GM19324 (cell line): ENCODE data around the gene SLC37A4.
"Not testable (repeated sequence)": the region's sequence is repeated elsewhere in the genome, so short reads cannot be mapped to it uniquely, and the experiment has no call there.

Experiments used
- ATAC-seq: cut with Tn5 transposase; IDR thresholded peaks from one replicate; pipeline ENCODE4 v1.9.1; 2021; ENCODE audit warnings: mild to moderate bottlenecking, moderate library complexity; ENCODE audit not compliant: unreplicated experiment, low FRiP score

Gene SLC37A4

DNA sequence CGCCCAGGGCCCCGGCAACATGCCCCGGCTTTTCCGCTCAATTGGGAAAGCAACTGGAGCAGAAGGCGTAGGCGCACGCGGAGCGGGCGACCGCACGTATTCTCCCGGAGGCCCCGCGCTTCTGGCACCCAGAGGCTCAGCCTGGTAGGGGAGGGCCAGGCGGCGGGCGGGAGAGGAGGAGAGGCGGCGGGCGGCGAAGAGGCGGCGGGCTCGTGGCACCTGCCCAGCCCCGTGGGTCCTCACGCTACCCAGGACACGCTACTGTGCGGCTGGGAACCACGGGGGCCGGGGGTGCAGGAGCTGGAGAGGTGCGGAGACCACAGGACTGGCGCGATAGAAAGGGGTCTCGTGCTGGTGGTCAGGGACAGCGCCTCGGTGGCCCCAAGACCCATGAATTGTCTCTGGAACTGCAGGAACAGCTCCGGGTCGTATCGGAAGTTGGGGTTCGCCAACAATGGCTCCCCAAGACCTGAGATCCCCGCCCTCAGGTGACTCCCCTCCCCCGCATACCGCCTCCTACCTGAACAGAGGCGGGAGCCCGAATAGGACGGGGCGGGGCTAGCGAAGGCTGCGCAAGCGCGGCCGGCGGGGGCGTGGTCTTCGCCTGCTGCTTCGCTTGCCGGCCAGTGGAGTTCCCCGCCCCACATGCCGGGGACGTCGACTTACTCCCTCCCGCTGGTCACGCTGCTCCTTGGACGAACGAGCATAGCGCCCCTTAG lies at the start of gene SLC37A4:
TSS of gene SLC37A4 (minus strand) at position 549 of the 719 bp plus-strand sequence.
- peak; percentile 86 for ATAC-seq

DNA sequence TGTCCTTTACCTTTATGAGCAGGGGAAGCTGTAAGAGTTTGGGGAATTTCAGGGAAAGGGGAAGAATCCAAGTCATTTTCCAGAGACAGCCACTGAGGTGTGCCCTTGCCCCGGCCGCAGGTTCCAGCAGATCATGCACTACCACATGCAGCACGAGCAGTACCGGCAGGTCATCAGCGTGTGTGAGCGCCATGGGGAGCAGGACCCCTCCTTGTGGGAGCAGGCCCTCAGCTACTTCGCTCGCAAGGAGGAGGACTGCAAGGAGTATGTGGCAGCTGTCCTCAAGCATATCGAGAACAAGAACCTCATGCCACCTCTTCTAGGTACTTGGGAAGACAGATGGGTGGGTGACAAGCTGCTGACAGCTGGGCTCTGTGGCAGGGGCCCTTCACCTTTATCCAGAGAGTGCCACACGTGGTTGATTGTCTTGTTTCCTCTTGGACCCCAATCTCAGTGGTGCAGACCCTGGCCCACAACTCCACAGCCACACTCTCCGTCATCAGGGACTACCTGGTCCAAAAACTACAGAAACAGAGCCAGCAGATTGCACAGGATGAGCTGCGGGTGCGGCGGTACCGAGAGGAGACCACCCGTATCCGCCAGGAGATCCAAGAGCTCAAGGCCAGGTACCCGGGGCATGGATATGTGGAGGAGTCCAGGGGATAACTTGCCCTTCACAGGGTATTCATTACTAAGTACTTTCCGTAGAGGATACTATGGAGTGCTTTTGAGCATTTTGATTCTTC lies 48.2 kb upstream of the SLC37A4 start:
- no peak for ATAC-seq

DNA sequence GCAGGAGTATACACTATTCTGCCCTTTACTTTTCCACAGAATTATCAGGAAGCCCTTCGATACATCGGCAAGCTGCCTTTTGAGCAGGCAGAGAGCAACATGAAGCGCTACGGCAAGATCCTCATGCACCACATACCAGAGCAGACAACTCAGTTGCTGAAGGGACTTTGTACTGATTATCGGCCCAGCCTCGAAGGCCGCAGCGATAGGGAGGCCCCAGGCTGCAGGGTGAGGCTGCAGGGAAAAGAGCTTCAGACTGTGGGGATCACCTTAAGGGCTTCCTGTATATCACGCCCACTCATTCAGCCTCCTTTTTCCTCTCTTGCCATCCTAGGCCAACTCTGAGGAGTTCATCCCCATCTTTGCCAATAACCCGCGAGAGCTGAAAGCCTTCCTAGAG lies 47.2 kb upstream of the SLC37A4 start:
- ATAC-seq = no peak

DNA sequence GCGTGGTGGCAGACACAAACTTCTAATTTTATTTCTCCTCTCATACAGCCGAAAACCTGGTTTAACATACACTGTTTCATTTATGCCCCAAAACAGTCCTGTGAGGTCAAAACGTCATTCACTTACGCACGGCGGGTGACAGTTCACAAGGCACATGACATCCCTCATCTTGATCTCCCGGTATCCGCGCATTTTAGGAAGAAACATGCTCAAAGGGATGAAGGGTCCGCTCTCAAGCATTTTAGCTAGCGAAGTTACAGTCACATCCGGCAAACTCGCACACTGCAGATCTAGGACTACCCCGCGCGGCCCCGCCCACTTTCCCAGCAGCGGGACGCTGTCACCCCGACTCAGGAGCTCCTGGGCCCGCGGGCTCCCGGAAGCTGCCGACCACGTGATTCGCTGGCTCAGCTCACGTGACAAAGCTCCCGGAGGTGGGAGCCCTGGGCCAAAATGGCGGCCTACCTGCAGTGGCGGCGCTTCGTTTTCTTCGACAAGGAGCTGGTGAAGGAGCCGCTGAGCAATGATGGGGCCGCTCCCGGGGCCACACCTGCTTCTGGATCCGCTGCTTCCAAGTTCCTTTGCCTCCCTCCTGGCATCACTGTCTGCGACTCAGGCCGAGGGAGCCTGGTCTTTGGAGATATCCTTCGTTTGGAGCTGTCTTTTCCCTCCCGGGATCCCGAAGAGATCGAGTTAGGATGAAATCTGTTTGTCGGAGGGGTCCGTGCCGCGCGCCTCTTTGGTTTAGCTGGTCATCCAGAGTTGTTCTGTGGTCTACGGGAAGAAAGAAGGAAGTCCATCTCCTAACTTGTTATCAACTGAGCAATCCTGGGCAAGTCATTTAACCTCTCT lies 36.9 kb upstream of the SLC37A4 start, which contains the start of gene VPS11:
TSS of gene VPS11 (plus strand) at position 448 of the 852 bp plus-strand sequence. CDS start at position 454, 6 bp downstream.
- ATAC-seq = peak; percentile 93

DNA sequence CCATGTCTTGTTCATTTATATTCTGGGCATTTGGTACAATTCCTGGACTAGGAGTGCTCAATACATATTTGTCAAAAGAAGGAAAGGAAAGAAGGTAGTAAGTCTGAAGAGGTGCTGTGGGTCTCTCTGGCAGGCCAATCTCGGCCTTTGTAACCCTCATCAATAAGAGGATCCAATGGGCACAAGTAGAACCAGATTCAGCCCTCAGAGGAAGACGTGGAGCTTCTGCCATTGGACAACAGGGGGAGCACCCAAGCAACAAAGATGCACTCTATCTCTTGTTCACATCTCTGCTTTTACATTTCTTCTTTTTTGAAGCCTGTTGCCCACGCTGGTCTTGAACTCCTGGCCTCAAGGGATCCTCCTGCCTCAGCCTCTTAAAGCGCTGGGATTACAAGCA lies 34.7 kb upstream of the SLC37A4 start:
- ATAC-seq = no peak

DNA sequence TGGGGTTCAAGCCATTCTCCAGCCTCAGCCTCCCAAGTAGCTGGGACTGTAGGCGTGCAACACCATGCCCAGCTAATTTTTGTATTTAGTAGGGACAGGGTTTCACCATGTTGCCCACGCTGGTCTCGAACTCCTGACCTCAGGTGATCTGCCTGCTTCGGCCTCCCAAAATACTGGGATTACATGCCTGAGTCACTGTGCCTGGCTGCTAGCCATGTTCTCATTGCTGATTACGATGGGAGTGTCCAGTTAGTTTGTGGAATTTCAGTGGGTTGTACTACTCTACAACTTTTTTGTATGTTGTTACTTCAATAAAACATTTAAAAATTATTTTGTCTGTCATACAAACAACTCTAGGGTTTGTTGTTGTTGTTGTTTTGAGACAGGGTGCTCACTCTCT lies 32.1 kb upstream of the SLC37A4 start:
- ATAC-seq = no peak

DNA sequence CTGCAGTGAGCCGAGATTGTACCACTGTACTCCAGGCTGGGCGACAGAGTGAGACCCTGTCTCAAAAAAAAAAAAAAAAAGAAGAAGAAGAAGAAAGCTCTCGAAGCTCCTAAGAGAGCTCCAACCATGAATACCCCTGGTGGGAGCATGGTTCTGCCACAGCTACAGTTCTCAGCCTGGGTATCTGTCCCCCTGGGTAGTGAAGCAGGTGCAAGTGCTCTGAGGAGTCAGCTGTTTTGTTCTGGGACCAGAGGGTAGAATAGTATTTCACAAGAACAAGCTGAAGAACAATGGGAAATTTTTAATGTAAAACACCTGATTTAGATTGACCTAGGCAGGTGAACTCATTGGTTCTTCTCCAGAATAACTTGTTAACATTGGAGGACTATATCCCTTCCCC lies 30.6 kb upstream of the SLC37A4 start:
- ATAC-seq = no peak

DNA sequence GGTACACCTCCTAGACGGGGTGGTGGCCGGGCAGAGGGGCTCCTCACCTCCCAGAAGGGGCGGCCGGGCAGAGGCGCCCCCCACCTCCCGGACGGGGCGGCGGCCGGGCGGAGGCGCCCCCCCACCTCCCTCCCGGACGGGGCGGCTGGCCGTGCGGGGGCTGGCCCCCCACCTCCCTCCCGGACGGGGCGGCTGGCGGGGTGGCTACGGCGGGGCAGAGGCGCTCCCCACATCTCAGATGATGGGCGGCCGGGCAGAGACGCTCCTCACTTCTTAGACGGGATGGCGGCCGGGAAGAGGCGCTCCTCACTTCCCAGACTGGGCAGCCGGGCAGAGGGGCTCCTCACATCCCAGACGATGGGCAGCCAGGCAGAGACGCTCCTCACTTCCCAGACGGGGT lies 28.5 kb upstream of the SLC37A4 start:
- ATAC-seq = not testable (repeated sequence)

DNA sequence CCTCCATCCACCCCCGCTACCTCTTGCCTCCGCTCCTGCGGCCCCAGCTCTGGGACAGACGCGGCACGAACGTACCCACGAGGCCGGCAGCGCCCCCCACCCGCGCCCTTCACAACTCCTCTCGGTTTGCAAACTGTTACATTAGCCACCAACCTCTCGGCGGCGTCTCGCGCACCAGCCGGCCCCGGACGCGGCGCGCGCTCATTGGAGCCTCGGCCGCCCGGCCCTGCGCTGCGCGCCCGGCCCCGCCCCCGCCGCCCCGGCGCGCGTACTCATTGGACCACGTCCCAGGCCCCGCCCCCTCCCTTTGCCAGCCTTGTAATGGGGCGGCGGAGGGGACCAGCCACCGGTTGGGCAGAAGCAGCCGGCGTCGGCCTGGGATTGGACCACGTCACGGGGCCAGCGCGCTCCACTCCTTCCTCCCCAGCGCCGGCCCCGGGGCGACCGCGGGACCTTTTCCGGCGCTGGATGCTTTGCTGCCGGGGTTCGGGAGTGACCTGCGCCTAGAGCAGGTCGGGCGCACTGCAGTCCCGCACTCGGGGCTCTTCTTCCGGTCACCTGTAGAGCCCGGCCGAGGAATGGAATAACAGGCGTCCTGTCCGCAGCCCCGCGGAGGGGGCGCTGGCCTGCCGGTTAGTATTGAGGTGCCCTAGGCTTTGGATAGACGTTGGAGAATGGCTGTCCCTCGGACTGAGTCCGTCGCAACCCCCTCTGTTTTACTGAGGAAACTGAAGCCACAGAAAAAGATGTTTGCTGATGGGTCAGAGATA lies 26.5 kb upstream of the SLC37A4 start, which contains the start of gene HYOU1:
TSS of gene HYOU1 (minus strand) at position 206 of the 770 bp plus-strand sequence. CDS start 1,045 bp downstream, outside the sequence.
- ATAC-seq = peak; percentile 96

DNA sequence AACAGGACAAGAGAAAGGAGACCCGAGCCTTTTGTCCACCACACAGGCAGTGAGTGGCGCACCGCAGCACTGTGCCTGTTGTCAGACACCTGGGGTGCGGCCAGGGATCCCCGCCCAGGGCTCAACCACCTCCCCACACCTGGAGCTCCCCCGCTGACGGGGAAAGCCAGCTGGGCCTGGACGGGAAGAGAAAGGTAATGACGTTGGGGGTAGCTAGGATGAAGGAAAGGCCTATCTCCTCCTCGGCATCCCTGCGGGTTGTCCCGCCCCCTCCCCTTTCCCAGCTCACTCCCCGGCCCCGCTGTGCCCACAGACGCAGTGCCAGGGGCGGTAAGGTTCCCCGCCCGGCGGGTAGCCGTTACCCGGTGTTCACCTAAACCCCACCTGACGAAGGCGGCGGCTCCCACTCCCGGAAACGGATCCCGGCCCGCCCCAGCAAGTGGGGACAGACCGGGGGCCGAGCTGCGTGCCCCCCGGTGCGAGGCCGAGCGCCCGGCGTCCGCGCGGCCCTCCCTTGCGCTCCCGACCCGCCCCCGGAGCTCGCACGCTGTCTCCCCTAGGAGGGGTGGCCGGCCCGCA lies 25.8 kb upstream of the SLC37A4 start:
- ATAC-seq = peak; percentile 13

DNA sequence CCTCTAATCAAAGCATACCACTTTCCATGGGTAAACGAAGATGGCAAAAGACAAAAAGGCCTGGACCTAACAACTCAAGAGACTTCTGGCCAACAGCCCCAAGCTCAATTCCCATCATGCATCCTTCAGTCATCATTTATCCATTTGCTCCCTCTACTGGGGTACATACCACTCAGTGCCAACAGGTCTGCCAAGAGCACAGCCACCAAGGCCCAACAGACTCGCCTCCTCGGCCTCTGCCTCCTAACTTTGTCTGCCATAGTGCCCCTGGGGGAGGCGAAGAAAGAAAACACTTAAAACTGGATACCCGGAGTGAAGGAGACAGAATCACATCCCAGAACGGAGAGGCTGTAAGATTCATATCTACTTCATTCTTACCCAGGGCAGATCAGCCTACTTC lies 25.2 kb upstream of the SLC37A4 start:
- ATAC-seq = no peak

DNA sequence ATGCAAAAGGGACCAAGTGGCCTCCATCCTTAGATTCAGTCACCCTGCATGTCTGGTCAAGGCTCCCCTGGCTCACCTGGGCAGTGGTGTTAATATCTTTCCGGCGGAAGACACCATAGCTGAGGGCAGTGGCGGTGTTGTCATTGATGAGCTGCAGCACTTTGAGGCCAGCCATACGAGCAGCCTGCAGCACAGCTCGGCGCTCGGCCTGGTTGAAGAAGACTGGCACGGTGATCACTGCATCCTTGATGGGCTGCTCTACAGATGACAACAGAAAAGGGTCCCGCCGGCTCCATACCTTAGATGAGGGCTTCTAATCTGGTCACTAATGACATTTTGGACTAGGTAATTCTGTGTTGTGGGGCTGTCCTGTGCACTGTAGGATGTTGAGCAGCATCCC lies 23.7 kb upstream of the SLC37A4 start:
- no peak for ATAC-seq

DNA sequence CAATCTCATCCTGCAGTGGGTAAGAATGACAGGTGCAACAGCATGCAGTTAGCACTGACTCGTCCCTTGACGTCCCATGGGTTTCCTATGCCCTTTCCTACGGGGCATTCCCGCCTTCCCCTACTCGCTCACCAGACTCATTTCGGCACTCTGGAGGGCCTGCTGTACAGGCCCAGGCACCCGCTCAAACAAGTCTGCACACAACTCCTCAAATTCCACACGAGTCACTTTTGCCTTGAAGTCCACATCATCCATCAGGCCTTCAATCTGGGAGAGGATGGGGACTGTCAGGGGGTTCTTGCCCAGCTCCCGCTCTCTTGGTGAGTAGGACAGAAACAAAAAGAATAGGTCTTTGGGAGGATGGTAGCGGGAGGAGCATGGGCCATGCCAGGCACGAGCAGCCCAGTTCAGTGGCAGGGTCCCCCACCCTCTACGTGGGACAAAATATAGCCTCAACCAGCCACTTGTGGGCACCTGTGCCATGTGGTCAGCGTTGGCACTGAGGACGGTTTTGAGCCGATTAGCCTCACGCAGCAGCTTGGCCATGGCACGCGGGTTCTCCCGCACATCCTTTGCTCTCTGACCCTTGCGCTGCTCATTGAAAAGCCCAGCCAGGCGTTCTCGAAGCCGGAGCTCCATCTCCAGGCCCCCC lies 21.6 kb upstream of the SLC37A4 start:
- ATAC-seq = no peak

DNA sequence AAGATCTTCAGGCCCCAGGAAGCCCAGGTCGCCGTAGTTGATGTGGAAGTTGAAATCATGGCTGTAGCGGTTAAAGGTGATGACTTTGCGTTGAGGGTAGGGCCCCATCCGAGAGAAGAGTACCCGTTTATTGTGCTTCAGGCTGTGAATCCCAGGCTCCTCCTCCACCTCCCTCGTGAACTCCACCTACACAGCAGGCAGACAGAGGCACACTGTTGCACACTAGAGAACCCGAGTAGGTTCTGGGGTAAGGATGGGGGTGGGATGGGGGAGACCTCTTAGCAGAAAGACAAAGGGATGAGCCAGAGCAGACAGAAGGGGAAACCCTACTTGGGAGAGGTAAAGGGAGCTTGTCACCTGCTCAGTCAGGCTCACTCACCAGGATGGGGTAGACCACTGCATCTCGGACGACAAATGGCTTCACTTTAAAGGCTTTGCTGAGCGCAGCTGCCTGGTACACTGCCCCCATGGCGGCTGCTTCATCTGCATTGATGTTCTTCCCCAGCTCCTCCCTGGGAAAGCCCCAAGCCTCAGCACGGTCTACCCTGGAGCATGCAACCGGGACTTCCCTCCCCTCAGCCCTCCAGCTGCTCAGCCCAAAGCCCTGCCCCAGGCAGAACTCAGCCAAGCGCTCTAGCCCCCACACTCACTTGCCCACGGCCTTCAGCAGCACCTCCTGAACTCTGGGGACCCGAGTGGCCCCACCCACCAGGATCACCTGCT lies 20.9 kb upstream of the SLC37A4 start:
- ATAC-seq = no peak

DNA sequence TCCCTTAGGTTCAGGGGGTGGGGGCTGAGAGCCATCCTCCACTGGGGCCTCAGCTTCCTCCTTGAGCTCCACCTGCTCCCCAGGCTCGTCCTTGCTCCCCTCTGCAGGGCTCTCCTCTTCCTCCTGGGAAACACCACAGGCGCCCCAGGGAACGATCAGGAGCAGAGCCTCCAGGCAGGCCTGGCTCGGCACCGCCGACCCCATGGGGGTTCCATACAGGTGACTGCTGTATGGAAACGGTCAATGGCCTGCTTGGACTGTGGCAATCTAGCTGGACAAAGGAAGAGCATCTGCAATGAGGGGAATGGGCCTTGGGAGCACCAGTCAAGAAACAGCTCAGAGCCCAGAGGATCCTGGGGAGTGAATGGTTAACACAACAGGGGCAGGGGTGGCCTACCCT lies 18.4 kb upstream of the SLC37A4 start:
- no peak for ATAC-seq

DNA sequence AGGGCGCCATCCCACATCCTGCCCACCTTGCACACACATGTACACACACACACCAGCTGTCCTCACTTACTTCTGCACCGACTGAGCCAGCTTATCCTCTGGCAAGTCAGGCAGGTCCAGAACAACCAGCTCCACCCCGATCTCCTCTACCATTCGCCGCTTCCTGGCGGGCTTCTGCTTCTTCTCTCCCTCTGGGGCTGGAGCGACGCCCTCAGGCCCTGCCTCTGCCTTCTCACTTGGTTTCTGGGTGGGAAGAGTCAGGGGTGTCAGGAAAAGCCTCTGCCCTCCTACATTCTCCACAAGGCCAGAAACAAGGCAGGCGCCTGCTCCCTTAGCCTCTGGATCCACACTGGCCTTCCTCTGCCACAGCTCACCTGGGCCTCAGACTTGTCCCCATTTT lies 18.0 kb upstream of the SLC37A4 start:
- ATAC-seq = no peak

DNA sequence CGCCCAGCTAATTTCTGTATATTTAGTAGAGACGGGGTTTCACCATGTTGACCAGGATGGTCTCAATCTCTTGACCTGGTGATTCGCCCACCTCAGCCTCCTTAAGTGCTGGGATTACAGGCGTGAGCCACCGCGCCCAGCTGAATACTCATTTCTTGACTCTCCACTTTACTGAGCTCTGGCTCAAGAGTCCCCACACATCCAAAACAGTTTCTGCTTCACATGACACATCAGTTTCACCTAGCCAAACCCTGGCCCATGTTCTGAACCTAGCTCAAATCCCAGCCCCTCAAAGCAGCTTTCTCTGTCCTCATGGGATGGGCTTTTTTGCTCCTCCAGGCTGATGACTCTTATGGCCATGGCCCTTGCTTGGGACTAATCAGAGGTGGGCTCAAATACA lies 16.5 kb upstream of the SLC37A4 start:
- ATAC-seq = no peak

DNA sequence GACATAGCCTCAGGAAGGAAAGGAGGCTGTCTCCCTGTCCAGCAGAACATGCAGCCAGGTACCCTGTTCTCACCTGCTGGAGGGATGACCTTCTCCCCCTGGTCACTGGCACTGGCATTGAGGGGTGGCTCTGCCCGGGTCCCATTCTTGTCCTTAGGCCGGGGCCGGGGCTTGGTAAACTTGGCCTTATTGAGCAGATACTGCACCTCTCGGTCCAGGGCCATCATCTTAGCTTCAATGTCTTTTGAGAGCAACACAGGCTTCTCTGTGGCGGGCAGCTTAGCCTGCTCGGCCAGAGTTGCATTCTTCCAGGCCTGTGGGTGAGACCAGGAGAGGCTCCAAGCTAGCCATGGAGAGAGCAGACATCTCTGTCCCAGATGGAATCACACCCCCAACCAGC lies 15.8 kb upstream of the SLC37A4 start:
- no peak for ATAC-seq

DNA sequence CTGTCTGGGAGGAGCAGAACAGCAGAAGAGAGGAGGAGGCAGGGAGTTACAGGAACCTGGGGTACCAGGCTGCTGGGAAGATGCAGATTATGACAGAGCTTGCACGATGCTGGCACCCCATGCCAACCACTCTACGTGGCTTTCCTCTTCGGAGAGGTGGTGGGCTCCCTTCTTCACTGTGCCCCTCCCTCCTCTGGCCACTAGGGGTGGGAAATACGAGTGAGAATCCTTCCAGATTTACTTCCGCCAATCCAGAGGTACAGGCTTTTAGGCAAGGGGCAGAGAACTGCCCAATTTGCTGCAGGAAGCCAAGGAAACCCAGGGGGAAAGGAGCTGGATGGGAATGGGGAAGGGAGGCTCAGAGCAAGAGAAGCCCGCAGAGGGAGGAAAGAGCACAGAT lies 14.0 kb upstream of the SLC37A4 start:
- no peak for ATAC-seq
